GDM1 (cell line): ENCODE results near the gene TNFRSF14.
A peak's percentile ranks its signal among the peaks of the same experiment; 100 is the strongest.

ENCODE experiments used
- DNase-seq: peaks from one replicate; lab custom pipeline; 2025; lab: John Stamatoyannopoulos, UW

TNFRSF14 gene

GRCh38 chr1:2523891-2524609, 32.1 kb upstream of the TNFRSF14 start:
- no peak for DNase-seq

- DNase-seq: no peak
These were observed 30.6 kb upstream of the TNFRSF14 start for GRCh38 chr1:2525572-2525919.

GRCh38 chr1:2525920-2526823, 30.0 kb upstream of the TNFRSF14 start, which contains the start of gene PANK4:
TSS of gene PANK4 (minus strand) at chr1:2526596. CDS start at chr1:2526587, 9 bp downstream.
- DNase-seq: peak; percentile 88

- no peak for DNase-seq
These were observed 29.2 kb upstream of the TNFRSF14 start for GRCh38 chr1:2526824-2527555.

GRCh38 chr1:2527556-2527860, 28.7 kb upstream of the TNFRSF14 start:
- DNase-seq: no peak

- DNase-seq: no peak
These were observed 28.2 kb upstream of the TNFRSF14 start for GRCh38 chr1:2528016-2528415.

GRCh38 chr1:2528611-2528965, 27.6 kb upstream of the TNFRSF14 start:
- DNase-seq: no peak

- DNase-seq: no peak
These were observed 27.0 kb upstream of the TNFRSF14 start for GRCh38 chr1:2528966-2529783.

GRCh38 chr1:2529784-2530512, 26.2 kb upstream of the TNFRSF14 start, which contains the start of gene HES5:
TSS of gene HES5 (minus strand) at chr1:2530263. CDS start at chr1:2530164, 99 bp downstream.
- DNase-seq: no peak

- no peak for DNase-seq
These were observed 25.4 kb upstream of the TNFRSF14 start for GRCh38 chr1:2530513-2531361.

GRCh38 chr1:2532485-2533160, 23.5 kb upstream of the TNFRSF14 start:
- no peak for DNase-seq

GRCh38 chr1:2533365-2533764, 22.8 kb upstream of the TNFRSF14 start:
- DNase-seq: no peak

GRCh38 chr1:2534315-2534686, 21.9 kb upstream of the TNFRSF14 start:
- DNase-seq: no peak

- DNase-seq: no peak
These were observed 21.3 kb upstream of the TNFRSF14 start for GRCh38 chr1:2534687-2535441.

- no peak for DNase-seq
These were observed 20.7 kb upstream of the TNFRSF14 start for GRCh38 chr1:2535455-2535854.

- no peak for DNase-seq
These were observed 20.2 kb upstream of the TNFRSF14 start for GRCh38 chr1:2535981-2536380.

- DNase-seq: no peak
These were observed 18.4 kb upstream of the TNFRSF14 start for GRCh38 chr1:2537784-2538115.

- no peak for DNase-seq
These were observed 17.8 kb upstream of the TNFRSF14 start for GRCh38 chr1:2538376-2538775.

- DNase-seq: no peak
These were observed 17.3 kb upstream of the TNFRSF14 start for GRCh38 chr1:2538872-2539271.
